Activated CD8-positive, alpha-beta memory T cell treated with anti-CD3 and anti-CD28 coated beads for 24 hours (primary cell): ENCODE data around the gene ZNF138.

Experiments
- DNase-seq: peaks from one replicate; pipeline ENCODE4 v3.0.0-alpha.2; 2020

Gene ZNF138

DNA sequence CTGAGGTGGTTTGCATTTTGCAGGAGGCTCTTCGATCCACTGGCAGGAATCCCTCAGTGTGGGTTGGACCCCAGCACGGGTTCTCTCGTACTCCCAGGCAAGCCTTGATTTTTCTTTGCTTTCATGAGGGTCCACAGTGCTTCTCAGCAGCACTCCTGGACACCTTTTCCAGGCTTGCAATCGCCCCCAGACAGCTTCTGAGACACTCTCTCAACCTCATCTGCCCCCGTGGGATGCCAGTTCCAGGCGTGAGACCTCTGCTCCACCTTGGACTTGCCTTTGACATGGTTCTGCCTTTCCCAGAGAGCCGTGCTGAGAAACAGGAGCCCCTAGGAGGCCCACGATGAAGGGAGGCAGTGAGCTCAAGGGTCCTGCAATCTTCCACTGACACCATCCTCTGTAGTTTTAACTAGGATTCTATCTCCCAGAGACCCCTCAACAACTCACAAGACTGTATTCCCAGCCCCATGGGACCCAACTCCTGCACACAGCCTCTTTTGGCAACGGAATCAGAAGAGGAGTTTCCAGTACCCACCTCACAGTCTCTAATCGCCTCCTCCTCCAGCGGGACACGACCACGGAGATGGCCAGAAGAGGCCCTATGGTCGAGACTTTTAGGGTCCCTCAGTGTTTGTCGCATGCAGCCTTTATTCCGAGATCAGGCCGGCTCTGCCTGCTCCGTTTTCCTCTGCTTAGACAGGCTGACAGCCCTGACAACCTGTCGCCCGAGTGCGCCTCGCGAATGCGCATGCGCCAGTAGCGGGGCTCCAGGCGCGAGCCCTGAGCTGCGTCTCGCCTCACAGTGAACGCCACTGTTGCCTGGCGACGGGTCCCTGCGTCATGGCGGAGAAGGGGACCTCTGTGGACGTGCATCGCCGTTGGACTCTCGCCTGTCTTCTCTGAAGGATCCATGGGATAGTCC, 82.8 kb downstream of the ZNF138 start:
- DNase-seq: peak; percentile 84

- DNase-seq: no peak
Observed at GRCh38 chr7:64877714-64878610, 83.7 kb downstream of the ZNF138 start.

- DNase-seq: no peak
Observed at GRCh38 chr7:64878684-64879083, 84.5 kb downstream of the ZNF138 start.

DNA sequence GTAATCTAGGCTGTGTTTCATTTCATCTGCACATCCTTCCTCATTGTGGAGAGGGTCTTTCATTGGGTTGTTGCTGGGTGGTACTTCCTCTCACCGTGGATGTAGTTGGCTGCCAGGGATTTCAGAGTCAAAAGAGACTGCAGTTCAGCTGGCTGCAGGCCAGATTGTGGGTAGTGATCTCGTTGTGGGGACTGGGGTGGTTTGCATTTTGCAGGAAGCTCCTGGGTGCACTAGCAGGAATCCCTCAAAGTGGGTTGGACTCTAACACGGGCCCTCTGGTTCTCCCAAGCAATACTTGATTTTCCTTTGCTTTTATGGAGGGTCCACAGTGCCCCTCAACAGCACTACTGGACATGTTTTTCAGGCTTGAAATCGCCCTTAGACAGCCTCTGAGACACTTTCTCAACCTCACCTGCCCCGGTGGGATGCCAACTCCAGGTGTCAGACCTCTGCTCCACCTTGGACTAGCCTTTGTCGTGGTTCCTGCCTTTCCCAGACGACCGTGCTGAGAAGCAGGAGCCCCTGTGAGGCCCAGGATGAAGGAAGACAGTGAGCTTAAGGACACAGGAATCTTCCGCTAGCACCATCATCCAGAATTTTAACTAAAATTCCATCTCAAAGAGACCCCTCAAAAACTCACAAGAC, 85.0 kb downstream of the ZNF138 start:
- peak; percentile 38 for DNase-seq

DNA sequence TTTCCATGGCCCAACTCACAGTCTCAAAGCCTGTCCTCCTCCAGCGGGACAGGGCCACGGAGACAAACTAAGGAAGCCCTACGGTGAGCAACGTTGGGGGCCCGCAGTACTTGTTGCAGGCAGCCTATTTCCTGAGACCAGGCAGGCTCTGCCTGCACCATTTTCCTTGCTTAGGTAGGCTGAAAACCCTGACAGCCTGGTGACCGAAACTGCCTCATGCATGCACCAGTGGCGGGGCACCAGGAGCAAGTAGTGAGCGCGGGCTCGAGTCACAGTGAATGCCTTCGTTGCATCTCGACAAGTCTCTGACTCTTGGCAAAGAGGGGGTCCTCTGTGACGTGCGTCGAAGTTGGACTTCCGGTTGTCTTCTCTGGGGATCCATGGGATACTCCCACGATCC, 85.6 kb downstream of the ZNF138 start:
- peak; percentile 37 for DNase-seq

GRCh38 chr7:64880322-64881297, 86.4 kb downstream of the ZNF138 start:
- peak; percentile 40 for DNase-seq

DNA sequence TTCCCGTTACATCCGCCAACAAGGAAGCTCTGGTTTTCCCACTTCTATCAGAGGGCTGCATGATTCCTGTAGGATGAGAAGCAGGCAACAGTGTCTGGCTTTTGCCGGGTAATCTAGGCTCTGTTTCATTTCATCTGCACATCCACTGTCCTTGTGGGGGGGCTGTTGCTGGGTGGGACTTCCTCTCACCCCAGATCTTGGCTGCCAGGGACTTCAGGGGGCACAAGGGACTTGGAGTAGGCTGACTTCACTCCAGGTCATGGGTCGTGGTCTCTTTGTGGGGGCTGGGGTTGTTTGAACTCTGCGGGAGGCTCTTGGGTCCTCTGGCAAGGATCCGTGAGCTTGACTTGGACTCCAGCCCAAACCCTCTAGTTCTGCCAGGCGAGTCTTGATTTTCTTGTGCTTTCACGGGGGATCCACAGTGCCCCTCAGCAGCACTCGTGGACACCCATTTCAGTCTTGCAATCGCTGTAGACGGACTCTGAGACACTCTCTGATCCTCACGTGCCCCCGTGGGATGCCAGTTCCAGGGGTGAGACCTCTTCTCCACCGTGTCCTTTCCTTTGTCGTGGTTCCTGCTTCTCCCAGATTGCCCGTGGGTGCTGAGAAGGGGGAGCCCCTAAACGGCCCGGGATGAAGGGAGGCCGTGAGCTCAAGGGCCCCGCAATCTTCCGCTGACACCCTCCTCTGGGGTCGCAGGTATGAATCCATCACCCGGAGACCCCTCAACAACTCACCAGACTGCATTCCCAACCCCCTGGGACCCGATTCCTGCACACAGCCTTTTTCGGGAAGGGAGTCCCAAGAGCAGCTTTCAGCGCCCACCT, 87.4 kb downstream of the ZNF138 start:
- peak; percentile 45 for DNase-seq

DNA sequence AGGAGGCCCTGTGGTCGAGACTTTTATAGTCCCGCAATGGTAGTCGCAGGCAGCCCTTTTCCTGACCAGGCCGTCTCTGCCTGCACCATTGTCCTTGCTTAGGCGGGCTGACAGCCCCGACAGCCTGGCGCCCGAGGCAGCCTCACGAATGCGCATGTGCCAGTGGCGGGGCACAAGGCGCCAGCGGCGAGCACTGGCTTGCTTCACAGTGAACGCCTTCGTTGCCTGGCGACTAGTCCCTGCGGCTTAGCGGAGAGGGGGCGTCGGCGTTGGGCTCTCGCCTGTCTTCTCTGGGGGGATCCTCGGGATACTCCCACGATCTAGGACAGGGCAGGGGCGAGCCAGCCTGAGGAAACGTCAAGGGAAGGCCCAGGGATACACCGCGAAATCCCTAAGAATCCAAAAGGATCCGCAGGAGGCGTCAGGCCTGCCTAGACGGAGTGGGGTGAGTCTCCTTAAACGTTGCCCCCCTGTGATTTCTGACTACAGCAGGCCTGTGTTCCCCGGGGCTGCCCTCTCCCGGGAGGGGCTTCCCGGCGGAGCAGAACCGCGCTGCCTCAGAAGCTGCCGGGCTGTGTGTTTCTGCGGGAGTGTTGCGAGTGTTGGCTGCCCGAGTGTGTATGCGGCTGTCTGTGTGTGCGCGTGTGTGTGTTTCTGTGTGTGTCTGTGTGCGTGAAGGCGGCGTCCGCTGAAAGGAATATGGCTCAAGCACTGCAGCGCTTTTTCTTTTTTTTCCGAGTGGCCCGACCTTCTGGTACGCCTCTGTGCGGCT, 88.3 kb downstream of the ZNF138 start:
- peak; percentile 65 for DNase-seq
